OCI-LY3 (cell line): Measurements from ENCODE around the gene CALD1.
A peak's percentile ranks its signal among the peaks of the same experiment; 100 is the strongest.

Experiments used
- H2AFZ ChIP-seq: fragments of 200-600, 300-600 bp; shearing (Covaris generic); 2 replicates; pipeline ENCODE4 v1.6.0; 2014; ENCODE audit warnings: antibody characterized with exemption, low read depth, low read length
- H3K27ac ChIP-seq: fragments of 200-600, 300-600 bp; sonication (generic); 2 replicates; pipeline ENCODE4 v1.5.1; 2014; ENCODE audit warnings: mild to moderate bottlenecking, low read length, moderate library complexity, mixed read lengths
- H3K27me3 ChIP-seq: fragments of 200-600, 300-600 bp; sonication (generic); 2 replicates; pipeline ENCODE4 v1.6.1; 2014; ENCODE audit warnings: low read depth, low read length, mixed read lengths
- H3K36me3 ChIP-seq: fragments of 200-600, 300-600 bp; sonication (generic); replicated peaks from 2 replicates; pipeline ENCODE3; 2014; ENCODE audit warnings: low read depth, low read length, mixed read lengths
- H3K4me1 ChIP-seq: fragments of 300-600, 200-600 bp; sonication (generic); 2 replicates; pipeline ENCODE4 v1.6.1; 2014; ENCODE audit warnings: low read length, mixed read lengths
- H3K4me2 ChIP-seq: fragments of 200-600, 300-600 bp; sonication (generic); 2 replicates; pipeline ENCODE4 v1.6.1; 2014; ENCODE audit warnings: low read length, mixed read lengths
- H3K4me3 ChIP-seq: fragments of 300-600, 200-600 bp; sonication (generic); 2 replicates; pipeline ENCODE4 v1.5.1; 2014; ENCODE audit warnings: antibody characterized with exemption, mild to moderate bottlenecking, low read length, moderate library complexity
- H3K79me2 ChIP-seq: fragments of 300-600, 200-600 bp; shearing (Covaris generic); 2 replicates; pipeline ENCODE4 v1.6.1; 2014; ENCODE audit warnings: mild to moderate bottlenecking, low read length, mixed read lengths
- H3K9ac ChIP-seq: fragments of 300-600, 200-600 bp; shearing (Covaris generic); 2 replicates; pipeline ENCODE4 v1.6.0; 2014; ENCODE audit warnings: mild to moderate bottlenecking, low read length, moderate library complexity
- H3K9me3 ChIP-seq: fragments of 200-600, 300-600 bp; shearing (Covaris generic); 2 replicates; pipeline ENCODE4 v1.6.1; 2014; ENCODE audit warnings: low read length, mixed read lengths; ENCODE audit not compliant: insufficient read depth
- H4K20me1 ChIP-seq: fragments of 200-600, 300-600 bp; sonication (generic); 2 replicates; pipeline ENCODE4 v1.6.1; 2016; ENCODE audit warnings: low read length, mixed read lengths; ENCODE audit not compliant: insufficient read depth
- CTCF ChIP-seq: fragments of 200-600, 300-600 bp; sonication (generic); IDR thresholded peaks from 2 replicates; pipeline ENCODE4 v1.5.1; 2014; ENCODE audit warnings: antibody characterized with exemption, low read length, low read depth
- EZH2phosphoT487 ChIP-seq: fragments of 200-600 bp; shearing (Covaris generic); IDR thresholded peaks from 2 replicates; pipeline ENCODE4 v1.6.1; 2018; ENCODE audit warnings: antibody characterized with exemption, mixed run types, low read depth

Gene CALD1

GRCh38 chr7:134874407-134874806 lies 95.0 kb downstream of the CALD1 start:
- no peaks in the 10 kb centered on the region for H3K4me1 ChIP-seq
- H3K4me2 ChIP-seq, result no peak overlapping the region
- no peak overlapping the region for H2AFZ ChIP-seq
- peaks cover 25% of the 10 kb centered on the region for H3K27me3 ChIP-seq
- H3K9ac ChIP-seq, result no peak overlapping the region
- H3K9me3 ChIP-seq, result no peaks in the 10 kb centered on the region
- H4K20me1 ChIP-seq, result no peaks in the 10 kb centered on the region
- H3K27ac ChIP-seq, result no peak overlapping the region
- H3K79me2 ChIP-seq, result no peaks in the 10 kb centered on the region
- TF ChIP-seq CTCF, result no peak
- TF ChIP-seq EZH2phosphoT487, result no peak
- no peak overlapping the region for H3K4me3 ChIP-seq
- no peaks in the 10 kb centered on the region for H3K36me3 ChIP-seq

GRCh38 chr7:134875867-134876266 lies 96.4 kb downstream of the CALD1 start:
- Histone ChIP-seq H3K4me2 (no peak overlapping the region), H3K9ac (no peak overlapping the region), H3K4me1 (no peaks in the 10 kb centered on the region), H3K9me3 (no peaks in the 10 kb centered on the region), H4K20me1 (no peaks in the 10 kb centered on the region), H3K36me3 (no peaks in the 10 kb centered on the region), H3K27ac (no peak overlapping the region), H2AFZ (no peak overlapping the region), H3K4me3 (no peak overlapping the region), H3K79me2 (no peaks in the 10 kb centered on the region), H3K27me3 (peaks cover 39% of the 10 kb centered on the region)
- TF ChIP-seq EZH2phosphoT487 (no peak), CTCF (no peak)

GRCh38 chr7:134878746-134879357 lies 99.4 kb downstream of the CALD1 start:
- no peaks in the 10 kb centered on the region for H4K20me1 ChIP-seq
- H3K27me3 ChIP-seq, result peaks cover 41% of the 10 kb centered on the region
- H3K27ac ChIP-seq, result no peak overlapping the region
- H2AFZ ChIP-seq, result no peak overlapping the region
- no peaks in the 10 kb centered on the region for H3K79me2 ChIP-seq
- no peaks in the 10 kb centered on the region for H3K4me1 ChIP-seq
- TF ChIP-seq CTCF, result peak; percentile 24; the same call in 1 of the 2 replicates
- TF ChIP-seq EZH2phosphoT487, result no peak
- no peak overlapping the region for H3K9ac ChIP-seq
- no peaks in the 10 kb centered on the region for H3K9me3 ChIP-seq
- H3K4me2 ChIP-seq, result no peak overlapping the region
- H3K36me3 ChIP-seq, result no peaks in the 10 kb centered on the region
- no peak overlapping the region for H3K4me3 ChIP-seq

GRCh38 chr7:134879815-134880475 lies 100.5 kb downstream of the CALD1 start:
- Histone ChIP-seq H3K4me2 (no peak overlapping the region), H2AFZ (no peak overlapping the region), H3K27me3 (peaks cover 41% of the 10 kb centered on the region), H3K4me3 (no peak overlapping the region), H3K79me2 (no peaks in the 10 kb centered on the region), H4K20me1 (no peaks in the 10 kb centered on the region), H3K9ac (no peak overlapping the region), H3K9me3 (no peaks in the 10 kb centered on the region), H3K36me3 (no peaks in the 10 kb centered on the region), H3K27ac (no peak overlapping the region), H3K4me1 (no peaks in the 10 kb centered on the region)
- TF ChIP-seq CTCF, result no peak
- no peak for TF ChIP-seq EZH2phosphoT487
